CD4-positive, alpha-beta T cell treated with Interferon gamma for 1 hour (primary cell): ENCODE results near the gene PLCD3.

Experiments
- DNase-seq: peaks from one replicate; pipeline ENCODE4 v3.0.0-alpha.2; 2020

The PLCD3 gene

DNA sequence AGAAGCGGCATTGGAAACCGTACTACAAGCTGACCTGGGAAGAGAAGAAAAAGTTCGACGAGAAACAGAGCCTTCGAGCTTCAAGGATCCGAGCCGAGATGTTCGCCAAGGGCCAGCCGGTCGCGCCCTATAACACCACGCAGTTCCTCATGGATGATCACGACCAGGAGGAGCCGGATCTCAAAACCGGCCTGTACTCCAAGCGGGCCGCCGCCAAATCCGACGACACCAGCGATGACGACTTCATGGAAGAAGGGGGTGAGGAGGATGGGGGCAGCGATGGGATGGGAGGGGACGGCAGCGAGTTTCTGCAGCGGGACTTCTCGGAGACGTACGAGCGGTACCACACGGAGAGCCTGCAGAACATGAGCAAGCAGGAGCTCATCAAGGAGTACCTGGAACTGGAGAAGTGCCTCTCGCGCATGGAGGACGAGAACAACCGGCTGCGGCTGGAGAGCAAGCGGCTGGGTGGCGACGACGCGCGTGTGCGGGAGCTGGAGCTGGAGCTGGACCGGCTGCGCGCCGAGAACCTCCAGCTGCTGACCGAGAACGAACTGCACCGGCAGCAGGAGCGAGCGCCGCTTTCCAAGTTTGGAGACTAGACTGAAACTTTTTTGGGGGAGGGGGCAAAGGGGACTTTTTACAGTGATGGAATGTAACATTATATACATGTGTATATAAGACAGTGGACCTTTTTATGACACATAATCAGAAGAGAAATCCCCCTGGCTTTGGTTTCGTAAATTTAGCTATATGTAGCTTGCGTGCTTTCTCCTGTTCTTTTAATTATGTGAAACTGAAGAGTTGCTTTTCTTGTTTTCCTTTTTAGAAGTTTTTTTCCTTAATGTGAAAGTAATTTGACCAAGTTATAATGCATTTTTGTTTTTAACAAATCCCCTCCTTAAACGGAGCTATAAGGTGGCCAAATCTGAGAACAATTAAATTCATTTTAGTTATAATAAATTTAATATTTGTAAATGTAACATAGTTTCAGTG lies 17.7 kb upstream of the PLCD3 start:
- peak; percentile 15 for DNase-seq

DNA sequence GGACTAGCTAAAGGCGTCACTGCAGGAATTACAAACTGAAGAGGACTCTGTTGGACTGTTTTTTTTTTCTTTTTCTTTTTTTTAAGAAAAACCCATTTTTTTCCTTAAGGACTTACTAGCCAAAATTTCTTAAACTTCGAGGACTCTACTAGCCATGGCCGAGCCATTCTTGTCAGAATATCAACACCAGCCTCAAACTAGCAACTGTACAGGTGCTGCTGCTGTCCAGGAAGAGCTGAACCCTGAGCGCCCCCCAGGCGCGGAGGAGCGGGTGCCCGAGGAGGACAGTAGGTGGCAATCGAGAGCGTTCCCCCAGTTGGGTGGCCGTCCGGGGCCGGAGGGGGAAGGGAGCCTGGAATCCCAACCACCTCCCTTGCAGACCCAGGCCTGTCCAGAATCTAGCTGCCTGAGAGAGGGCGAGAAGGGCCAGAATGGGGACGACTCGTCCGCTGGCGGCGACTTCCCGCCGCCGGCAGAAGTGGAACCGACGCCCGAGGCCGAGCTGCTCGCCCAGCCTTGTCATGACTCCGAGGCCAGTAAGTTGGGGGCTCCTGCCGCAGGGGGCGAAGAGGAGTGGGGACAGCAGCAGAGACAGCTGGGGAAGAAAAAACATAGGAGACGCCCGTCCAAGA lies 16.8 kb upstream of the PLCD3 start:
- peak; percentile 76 for DNase-seq

DNA sequence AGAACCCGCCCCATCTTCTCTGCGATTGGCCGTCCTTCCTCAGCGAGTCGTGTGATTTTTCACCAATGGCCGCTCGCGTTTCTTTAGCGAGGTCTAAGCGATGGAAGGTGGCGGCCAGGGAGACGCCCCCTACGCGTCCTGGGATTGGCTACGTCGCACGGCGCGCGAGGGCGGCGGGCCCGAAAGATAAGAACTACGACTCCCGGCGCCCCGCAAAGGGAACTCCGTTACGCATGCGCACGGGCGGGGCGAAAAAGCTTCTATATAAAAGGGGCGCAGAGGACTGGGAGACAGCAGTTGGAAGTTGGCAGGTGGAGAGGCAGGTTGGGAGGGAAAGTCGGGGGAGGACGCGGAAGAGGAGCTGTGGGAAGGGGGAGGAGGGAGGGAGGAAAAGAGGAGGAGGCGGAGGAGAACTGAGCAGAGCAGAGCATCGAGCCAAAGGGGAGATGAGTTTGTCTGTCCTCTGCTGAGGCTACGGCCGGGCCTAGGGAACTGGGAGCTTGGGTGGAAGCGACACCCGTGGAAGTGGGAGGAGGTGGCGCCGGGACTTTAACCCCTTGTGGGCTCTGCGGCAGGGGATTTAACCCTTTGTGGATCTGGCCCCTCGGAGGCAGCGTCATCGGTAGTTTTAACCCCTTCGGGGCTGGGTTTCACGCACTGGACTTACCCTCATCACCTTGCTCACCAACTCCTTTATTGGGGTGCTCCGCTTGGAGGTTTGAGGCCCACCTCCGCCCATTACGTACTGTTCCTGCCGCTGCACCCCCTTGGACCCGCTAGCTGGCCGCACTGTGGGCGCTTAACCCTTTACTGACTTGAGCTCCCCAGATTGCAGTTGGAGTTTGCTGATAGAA lies 16.1 kb upstream of the PLCD3 start, which contains the start of gene HEXIM1:
Gene HEXIM1 (plus strand): TSS at position 293 of the 854 bp plus-strand sequence. CDS start 716 bp downstream, outside the sequence.
- peak; percentile 100 for DNase-seq

DNA sequence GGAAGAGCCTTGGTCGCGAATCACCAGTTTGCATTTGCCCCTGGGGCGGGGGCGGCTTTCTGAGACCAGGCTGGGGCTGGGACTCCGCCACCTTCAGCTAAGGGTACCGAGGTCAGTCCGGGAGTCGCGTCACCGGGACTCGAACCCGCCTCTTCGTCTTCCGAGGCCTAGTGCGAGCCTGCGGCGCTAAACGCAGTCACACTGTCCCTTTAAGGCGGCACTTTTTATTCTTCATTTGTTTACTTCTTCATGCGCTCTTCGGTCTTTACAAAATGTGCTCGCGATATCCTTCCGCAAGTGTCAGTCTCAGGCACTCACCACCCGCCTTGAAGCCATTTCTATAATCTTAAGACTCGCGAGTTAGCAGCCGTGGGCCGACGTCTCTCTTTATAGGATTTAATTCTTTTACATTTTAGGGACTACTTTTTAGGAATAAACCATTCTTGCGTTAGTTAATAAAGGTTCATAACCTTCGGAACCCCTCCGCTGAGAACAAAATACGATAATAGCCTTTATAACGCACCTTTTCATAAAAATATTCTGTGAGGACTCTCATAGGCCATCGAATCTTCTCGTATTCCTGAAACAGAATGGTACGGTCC lies 15.4 kb upstream of the PLCD3 start:
- DNase-seq: peak; percentile 85

DNA sequence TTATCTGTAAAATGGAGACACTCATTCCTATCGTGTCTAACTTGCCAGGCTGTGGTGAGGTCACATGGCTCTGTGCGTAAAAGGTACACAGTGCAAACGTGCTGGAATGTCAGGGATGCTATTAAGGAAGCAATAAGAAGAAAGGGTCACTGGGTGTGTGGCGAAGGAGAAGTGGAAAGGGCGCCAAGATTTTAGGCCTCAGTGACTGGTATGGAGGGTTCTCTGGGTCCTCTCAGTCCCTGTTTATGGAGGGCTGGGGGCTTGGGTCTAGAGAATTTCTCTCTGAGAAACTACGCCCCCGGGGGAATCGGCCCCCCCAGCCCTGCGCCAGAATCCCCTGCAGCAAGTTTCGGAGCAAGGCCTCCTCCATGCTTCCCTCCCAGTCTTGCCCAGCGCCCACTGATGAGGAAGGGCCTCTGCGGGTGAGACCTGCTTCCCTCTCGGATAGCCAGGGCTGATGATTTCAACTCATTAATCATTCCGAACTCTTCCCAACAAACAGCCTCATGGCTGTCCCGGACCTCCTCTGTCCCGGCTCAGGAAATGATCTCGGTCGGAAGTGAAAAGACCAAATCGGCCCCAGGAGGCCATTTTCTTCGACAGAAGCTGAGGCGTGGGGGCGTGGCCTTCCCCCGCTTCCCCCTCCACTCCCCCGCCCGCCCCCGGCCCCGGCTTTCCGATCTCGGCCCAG lies 14.7 kb upstream of the PLCD3 start:
- DNase-seq: no peak

DNA sequence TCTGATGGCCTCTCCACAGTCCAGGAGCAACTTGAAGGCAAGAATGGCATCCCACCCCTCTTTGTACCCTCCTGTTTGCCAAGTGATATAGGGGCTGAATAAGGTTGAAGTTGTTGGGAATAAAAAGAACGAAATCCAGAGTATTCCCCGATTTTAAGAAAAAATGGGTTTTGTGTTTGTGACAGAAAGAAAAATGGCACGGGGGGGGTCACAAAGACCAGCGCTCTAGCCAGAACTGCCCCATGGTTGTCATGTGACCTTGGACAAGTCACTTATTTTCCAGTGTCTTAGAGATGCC lies 14.2 kb upstream of the PLCD3 start:
- DNase-seq: no peak

DNA sequence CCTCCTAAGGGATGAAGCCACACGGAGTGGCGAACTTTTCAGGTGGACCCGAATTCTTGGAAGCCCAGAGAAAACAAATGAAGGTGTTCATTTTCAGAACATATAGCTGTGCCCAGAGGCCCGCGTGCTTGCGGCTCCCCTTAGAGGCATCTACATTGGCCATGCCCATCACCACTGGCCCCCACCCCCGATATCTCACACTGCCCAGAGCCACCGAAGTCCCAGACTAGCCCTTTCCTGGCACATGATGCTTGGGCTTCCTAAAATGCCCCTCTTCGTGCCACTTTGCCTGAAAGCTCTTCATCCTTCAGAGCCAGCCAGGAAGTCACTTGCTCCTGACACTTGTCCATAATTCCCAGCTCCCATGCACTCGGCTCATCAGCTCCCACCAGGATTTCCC lies 13.9 kb upstream of the PLCD3 start:
- no peak for DNase-seq

DNA sequence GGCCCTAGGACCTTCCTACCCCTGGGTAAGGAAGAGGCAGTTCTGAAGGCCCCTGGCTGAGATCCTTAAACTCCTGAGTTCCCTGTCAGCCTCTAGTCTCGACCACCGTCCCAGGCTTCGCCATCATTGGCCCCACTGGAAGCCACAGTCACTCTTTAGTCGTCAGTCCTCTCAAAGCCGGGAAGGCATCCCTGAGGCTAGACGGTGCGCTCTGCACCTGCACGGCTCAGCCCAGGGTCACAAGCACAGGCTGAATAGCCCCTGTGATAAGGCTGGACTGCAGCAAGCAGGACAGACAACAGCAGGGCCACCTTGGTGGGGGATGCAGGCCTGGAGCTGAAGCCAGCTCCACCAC lies 12.7 kb upstream of the PLCD3 start:
- no peak for DNase-seq

DNA sequence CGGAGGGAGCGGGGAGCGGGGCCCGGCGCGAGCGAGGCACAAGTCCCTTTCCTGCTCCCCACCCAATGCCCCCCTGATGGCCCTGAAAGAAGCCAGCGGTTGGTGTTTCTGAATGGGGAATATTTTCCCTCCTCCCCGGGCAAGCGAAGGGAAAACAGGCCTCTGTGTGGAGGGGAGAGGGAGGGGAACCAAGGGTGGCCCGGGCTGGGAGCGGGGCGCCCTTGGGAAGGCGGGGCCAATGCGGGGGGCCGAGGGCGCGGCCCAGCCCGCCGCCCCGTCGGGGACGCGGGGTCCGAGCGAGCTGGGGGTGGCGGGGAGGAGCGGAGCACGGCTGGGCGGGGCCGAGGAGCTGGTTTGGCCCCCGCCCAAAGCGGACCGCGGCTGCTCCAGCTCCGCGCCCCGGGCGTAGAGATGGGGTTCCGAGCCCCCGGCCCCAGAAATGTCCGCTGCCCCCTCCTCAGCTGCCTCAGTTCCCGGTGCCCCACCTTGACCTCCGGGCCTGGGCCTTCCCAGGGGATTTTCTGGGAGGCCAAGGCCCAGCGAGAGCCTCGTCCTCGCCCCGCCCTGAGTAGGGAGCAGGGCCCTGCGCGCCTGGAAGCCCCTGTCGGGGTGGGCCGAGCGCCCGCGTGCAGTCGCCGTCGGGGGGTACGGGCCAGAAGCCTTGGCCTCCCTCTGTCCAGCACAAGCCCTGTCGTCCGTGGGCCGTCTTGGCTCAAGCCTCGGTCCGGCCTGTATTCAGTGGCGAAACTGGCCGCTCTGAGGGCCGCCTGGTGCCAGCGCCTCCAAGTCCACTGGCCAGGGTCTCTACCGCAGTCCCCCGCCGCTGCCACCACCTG lies 12.1 kb upstream of the PLCD3 start:
- no peak for DNase-seq

DNA sequence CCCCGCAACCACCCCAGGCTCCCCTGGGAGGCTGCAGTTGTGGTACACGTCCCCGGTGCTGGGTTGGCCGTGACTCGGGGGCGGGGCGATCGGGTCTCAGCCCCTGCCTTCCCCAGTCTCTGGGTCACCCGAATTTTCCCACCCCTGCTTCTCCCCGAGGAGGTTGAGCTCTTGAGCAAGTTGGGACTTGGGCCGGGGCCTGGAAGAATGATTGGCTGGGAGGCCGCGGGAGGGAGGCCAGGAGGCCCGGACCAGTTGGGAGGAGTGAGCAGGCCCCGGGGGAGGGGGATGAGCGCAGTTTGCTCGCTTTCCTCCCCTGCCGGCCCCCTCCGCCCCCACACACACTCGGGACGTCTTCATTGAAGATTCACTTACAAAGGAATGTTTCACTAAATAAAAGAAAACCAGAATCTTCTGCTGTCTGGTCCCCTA lies 11.5 kb upstream of the PLCD3 start:
- DNase-seq: peak; percentile 52

DNA sequence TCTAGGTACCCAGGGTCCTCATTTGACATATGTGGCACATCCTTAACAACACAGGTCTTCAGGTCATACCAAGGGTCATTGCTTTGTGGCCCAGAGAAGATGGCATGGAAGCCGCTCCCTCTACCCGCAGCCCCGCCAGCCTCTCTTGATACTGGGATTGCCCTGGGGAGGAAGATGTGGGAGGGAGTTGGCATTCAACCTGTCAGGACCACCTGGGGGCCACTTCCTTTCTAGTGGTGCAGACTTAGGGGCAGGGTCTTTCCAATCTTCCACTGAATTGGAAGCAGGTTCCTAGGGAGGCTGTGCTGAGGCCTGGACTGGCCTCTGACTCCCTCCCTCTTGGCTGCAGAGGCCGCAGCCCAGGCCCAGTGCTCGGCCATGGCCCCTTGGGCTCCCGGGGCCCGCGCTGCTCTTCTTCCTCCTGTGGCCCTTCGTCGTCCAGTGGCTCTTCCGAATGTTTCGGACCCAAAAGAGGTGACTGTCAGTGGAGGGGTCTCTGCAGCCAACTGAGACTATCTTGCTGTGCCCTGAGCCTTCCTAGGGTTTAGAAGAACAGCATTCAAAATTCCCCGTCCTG lies 10.9 kb upstream of the PLCD3 start:
- DNase-seq: no peak

DNA sequence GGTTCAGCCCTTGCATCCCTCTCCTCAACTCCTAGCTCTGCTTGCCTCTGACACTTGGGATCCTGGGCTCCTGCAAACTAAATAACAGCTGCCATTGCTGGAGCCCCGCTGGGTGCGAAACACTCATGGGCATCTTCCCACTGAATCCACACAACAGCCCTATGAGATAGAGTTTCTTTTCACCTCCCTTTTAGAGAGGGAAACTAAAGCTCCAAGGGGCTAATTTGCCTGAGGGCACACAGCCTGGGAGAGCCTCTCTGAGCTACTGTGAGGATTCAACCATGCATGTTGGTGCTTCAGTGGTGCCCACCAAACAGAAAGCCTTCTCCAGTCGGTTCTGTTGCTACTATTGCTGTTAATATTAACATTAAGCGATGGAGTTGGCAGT lies 7.2 kb upstream of the PLCD3 start:
- DNase-seq: no peak

DNA sequence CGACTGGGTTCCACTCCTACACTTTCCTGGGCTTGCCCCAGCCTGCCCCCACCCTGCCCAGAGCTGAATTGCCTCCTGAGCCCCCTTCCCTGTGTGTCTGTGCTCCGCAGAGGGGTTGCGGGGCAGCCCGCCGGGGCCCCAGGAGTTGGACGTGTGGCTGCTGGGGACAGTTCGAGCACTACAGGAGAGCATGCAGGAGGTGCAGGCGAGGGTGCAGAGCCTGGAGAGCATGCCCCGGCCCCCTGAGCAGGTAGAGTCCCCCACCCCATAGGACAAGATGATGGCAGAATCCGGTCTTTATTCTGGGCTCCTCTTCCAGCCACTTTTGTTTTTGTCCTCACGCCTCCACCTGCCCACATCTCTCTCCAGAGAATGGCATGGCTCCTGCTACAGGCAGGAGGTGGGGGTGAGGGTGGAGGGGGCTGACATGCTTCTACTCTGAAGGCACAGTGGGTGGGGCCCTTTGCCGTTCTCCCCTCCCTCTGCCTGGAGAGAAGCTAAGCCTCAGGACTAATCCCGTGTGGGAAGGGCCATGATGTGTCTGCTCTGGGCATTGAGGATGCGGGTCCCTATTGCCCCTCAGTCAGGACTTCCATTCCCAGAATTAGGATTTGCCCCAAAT lies 6.7 kb upstream of the PLCD3 start:
- DNase-seq: no peak

DNA sequence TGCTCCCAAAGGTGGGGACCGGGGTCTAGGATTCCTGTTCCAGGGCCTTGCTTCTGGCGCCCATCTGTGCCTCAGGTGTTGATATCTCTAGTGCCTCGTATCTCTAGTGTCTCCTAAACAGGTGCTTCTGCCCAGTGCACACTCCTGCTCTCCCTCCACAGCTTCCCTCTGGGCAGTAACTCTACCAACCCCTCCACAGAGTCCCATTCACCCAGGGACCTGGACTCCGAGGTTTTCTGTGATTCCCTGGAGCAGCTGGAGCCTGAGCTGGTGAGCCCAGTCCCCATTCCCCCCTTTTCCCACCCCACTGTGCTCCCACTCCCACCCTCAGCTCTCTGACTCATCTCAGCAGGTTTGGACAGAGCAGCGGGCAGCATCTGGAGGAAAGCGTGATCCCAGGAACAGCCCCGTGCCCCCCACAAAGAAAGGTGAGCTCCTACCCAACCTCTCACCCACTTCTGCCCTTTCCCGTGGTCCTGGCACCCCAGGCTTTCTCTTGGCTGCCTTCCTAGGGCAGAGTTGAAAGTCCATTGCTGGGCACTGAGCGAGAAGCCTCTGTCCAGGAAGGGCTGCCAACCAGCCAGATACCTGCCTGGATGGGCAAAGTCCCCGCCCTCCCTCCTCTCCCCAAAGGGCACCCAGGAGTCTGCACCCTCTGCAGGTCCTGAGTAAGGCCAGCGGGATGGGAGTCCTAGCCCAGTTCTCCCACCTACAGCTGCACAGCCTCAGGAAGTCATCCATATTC lies 5.4 kb upstream of the PLCD3 start:
- no peak for DNase-seq

DNA sequence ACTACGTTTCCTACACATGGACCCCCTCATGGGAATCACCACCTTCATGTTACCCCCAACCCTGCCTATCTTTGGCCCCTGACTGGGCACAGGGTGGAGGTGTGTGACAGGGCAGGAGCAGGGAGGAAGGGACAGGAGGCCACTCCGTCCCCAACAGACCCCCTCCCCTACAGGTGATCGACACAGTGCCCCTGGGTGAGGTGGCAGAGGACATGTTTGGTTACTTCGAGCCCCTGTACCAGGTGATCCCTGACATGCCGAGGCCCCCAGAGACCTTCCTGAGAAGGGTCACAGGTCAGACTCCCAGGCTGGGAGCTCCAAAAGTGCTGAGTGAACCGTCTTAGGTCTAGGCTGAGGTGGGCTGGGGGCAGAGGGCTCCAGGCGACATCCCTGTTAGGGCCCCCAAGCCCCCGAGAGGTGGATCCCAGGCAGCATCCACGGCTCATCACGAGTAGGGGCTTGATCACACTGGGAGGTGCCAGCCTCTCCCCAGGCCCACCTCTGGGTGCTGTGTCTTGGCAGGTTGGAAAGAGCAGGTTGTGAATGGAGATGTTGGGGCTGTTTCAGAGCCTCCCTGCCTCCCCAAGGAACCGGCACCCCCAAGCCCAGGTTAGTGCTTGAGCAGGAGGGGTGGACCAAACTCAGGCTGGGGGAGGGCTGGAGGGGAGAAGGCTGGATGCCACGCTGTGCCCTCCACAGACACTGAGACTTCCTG lies 4.7 kb upstream of the PLCD3 start:
- DNase-seq: no peak

DNA sequence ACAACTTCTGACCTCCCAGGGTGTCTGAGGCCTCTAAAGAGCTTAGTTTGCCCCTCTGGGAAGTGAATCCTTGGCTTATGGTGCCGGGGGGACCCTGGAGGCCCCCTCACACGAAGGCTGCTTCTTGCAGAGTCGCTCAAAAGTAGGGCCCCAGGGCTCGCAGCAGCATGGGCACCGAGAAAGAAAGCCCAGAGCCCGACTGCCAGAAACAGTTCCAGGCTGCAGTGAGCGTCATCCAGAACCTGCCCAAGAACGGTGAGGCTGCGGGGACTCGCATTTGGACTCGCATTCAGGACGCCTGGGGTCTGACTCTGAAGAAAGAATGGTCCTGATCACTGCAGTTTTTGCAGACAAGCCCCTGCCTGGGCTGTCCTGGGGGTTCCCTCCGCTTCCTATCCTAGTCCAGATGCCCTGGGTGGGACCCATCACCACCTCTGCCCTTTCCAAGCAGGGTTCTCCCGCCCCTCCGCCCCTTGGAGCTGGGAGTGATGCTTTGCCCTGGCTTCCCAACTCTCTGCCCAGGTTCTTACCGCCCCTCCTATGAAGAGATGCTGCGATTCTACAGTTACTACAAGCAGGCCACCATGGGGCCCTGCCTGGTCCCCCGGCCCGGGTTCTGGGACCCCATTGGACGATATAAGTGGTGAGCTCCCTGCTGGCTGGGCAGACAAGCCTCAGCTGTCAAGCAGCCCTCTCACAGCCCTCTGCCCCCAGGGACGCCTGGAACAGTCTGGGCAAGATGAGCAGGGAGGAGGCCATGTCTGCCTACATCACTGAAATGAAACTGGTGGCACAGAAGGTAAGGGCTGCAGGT lies 3.9 kb upstream of the PLCD3 start:
- no peak for DNase-seq

DNA sequence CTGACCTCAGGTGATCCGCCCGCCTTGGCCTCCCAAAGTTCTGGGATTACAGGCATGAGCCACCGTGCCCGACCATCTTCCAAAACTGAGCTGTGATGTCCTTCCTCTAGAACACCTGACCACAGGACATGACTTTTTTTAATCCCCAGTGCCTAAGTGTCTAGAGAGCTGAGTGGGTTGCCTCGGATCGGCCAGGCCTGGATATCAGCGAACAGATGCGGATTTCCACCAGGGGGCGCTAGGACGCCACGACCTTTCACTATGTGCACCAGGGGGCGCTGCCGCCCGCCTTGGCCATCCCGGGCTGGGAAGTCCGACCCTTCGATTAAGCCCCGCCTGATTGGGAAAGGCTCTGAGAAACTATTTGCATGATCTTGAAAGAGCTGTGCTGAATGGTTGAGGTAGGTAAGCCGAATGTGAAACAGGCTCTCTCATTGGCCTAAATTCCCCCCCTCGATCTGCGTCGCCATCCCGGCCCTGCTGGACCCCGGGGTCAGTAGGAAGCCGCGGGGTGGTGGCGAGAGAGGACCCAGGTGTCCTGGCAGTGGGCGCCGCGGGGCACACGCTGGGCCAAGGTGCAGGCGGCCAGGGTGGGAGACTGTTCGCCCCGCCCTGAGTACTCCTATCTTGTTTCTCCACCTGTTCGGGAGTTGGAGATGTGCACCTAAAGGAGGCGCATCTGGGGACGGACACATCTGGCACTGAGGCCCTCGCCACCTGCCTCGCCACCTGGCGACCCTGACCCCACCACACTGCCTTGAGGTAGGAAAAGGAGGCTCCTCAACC lies 3.1 kb upstream of the PLCD3 start, which contains the start of gene ACBD4:
Gene ACBD4 (plus strand): TSS at position 496 of the 786 bp plus-strand sequence. CDS start 458 bp downstream, outside the sequence.
- DNase-seq: peak; percentile 94
